H7 (cell line): Measurements from ENCODE around the gene CENPV. TPM values are rescaled to one million over a fixed set of nuclear protein-coding genes. Genes with fewer than 3 reads are reported as not detected.

Source experiments
- DNase-seq: peaks from one replicate; pipeline ENCODE4 v3.0.0; 2012
- H3K27me3 ChIP-seq: 2 replicates; pipeline ENCODE4 v1.6.0; 2011; ENCODE audit warnings: mild to moderate bottlenecking, low read length; ENCODE audit not compliant: control insufficient read depth, insufficient read depth
- H3K36me3 ChIP-seq: replicated peaks from 2 replicates; pipeline ENCODE4 v1.5.1; 2011; ENCODE audit warnings: low read length; ENCODE audit not compliant: control insufficient read depth, insufficient read depth
- H3K4me3 ChIP-seq: 2 replicates; pipeline ENCODE4 v1.5.1; 2011; ENCODE audit warnings: low read depth, mild to moderate bottlenecking, control low read depth, low read length, moderate library complexity; ENCODE audit not compliant: insufficient read depth
- total RNA-seq: library from RNA; depleted of rRNA; stranded (reverse); fragments of >200 nt; shearing (Covaris generic); gene quantifications from 2 replicates; pipeline ENCODE4 v1.2.3, GENCODE V29; 2014

Gene CENPV
- total RNA-seq, 1 experiment from 2014 or later, result 159 TPM

DNA sequence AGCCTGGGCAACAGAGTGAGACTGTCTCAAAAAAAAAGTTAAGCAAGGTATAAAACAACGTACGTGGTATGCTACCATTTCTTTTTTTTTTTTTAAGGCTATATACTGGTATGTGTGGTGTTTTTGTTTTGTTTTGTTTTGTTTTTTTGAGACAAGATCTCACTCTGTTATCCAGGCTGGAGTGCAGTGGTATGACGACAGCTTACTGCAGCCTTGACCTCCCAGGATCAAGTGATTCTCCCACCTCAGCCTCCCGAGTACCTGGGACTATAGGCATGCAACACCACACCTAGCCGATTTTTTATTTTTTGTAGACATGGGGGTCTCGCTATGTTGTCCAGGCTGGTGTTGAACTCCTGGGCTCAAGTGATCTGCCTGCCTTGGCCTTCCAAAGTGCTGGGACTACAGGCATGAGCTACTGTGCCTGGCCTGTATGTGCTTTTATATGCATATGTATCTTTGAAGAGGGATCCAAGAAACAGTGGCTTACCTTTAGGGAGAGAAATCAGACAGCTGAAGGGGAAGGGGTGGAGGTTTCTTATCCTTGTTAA lies 6.5 kb downstream of the CENPV start:
- no peak overlapping the region for H3K4me3 ChIP-seq
- peaks cover 7% of the 10 kb centered on the region for H3K36me3 ChIP-seq
- H3K27me3 ChIP-seq, result no peaks in the 10 kb centered on the region
- no peak for DNase-seq

DNA sequence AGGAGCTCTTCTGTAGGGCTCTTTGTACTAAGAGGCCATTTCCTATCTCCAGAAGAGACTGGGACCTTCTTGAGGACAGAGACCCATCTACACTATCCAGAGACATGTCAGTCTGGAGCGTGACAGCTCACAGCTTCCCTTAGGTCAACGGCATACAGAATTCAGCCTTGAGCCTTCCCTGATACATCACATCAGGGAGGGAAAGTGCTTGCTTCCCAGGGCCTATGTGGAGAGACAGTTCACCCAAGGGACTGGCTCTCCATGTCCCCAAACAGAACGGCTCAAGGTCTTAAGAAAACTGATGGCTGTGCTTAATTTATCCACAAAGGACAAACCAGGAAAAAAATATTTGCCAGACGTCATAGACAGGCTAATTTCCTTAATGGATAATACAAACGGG lies 7.7 kb downstream of the CENPV start:
- no peak for DNase-seq
- no peak overlapping the region for H3K4me3 ChIP-seq
- H3K36me3 ChIP-seq, result peaks cover 7% of the 10 kb centered on the region
- H3K27me3 ChIP-seq, result no peaks in the 10 kb centered on the region

DNA sequence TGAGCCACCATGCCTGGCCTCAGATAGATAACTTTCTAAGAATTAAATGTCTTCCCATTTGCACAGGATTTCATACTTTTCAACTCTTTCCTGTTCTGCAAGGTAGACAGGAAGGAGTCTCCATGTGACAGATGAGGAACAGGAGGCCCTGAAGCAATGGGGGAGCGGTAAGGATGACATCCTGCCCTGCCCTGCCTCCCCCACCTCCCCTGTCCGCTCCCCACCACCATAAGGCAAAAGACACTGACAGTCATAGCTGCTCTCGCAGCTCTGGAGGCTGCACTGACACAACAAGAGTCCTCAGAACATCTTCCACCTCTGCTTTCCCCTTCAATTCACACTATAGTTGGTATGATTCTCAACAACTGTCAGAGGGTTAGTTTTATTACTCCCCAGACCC lies 9.7 kb downstream of the CENPV start:
- H3K4me3 ChIP-seq, result no peak overlapping the region
- DNase-seq, result no peak
- no peaks in the 10 kb centered on the region for H3K27me3 ChIP-seq
- H3K36me3 ChIP-seq, result peaks cover 2% of the 10 kb centered on the region

DNA sequence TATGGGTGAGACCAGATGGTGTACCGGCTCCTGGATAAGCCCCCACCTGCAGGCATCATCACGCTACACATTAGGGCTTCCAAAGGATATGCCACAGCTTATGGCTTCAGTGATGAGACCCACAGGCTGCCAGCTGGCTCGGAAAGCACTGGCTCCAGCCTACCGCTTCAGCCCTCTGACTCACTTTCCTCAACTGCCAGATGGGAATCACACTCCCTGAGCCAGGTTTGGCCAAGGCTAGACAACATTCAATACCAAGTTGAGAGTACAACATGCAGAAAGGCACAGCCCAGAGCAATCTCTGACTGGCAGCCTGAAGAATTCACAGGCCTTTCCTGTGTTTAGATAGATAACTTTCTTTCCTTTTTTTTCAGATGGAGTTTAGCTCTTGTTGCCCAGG lies 10.3 kb downstream of the CENPV start:
- no peaks in the 10 kb centered on the region for H3K27me3 ChIP-seq
- no peaks in the 10 kb centered on the region; the same call in 1 of the 2 replicates for H3K36me3 ChIP-seq
- no peak for DNase-seq
- no peak overlapping the region for H3K4me3 ChIP-seq

- H3K36me3 ChIP-seq, result no peaks in the 10 kb centered on the region; the same call in 1 of the 2 replicates
- DNase-seq, result no peak
- H3K4me3 ChIP-seq, result no peak overlapping the region
- H3K27me3 ChIP-seq, result no peaks in the 10 kb centered on the region
Observed at GRCh38 chr17:16339959-16340358, 13.3 kb downstream of the CENPV start.

DNA sequence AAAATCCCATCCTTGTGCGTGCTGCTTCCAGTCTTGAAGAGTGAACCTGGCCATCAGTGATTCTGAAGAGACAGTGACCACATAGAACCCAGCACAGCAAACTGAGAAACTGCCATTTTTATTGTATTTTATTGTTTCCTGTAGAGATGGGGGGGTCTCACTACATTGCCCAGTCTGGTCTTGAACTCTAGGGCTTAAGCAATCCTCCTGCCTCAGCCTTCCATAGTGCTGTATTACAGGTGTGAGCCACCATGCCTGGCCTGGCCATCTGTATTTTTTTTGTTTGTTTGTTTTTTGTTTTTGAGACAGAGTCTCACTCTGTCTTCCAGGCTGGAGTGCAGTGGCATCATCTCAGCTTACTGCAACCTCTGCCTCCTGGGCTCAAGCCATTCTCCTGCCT lies 13.9 kb downstream of the CENPV start:
- Histone ChIP-seq H3K36me3 (no peaks in the 10 kb centered on the region; the same call in 1 of the 2 replicates), H3K4me3 (no peak overlapping the region), H3K27me3 (no peaks in the 10 kb centered on the region)
- no peak for DNase-seq

DNA sequence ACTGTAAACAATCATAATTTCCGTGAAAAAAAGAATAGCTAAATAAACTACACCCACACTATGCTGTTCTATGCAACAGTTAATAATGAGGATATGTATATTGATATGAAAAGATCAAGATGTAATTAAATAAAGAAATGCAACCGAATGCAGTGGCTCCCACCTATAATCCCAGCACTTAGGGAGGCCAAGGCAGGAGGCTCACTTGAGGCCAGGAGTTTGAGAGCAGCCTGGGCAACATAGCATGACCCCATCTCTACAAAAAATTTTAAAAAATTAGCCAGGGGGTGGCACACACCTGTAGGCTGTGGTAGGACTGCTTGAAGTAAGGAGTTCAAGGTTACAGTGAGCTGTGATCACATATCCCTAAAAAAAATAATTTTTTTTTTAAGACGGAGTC lies 14.9 kb downstream of the CENPV start:
- no peak overlapping the region for H3K4me3 ChIP-seq
- no peaks in the 10 kb centered on the region; the same call in 1 of the 2 replicates for H3K36me3 ChIP-seq
- no peak for DNase-seq
- no peaks in the 10 kb centered on the region for H3K27me3 ChIP-seq

- no peak for DNase-seq
- no peaks in the 10 kb centered on the region for H3K27me3 ChIP-seq
- peaks cover 6% of the 10 kb centered on the region for H3K36me3 ChIP-seq
- H3K4me3 ChIP-seq, result no peak overlapping the region
Observed at GRCh38 chr17:16329519-16330271, 23.6 kb downstream of the CENPV start.

- peaks cover 6% of the 10 kb centered on the region for H3K36me3 ChIP-seq
- H3K4me3 ChIP-seq, result no peak overlapping the region
- DNase-seq, result peak; percentile 47
Observed at GRCh38 chr17:16328997-16329396, 24.3 kb downstream of the CENPV start.

DNA sequence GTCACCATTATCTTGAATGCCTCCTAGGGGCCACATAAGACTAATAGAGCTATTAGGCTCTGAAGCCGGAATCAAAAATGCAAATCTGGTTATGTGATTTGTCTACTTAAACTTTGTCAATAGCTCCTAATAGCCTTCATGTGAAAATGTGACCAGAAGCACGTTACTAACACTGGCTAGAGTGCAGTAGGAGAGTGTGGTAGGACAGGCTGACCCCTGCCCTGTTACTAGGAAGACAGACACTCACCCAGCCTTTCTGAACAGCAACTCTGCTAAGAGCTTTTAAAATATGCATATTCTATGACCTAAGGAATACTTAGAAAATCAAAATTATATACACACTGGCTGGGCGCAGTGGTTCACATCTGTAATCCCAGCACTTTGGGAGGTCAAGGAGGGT lies 26.3 kb downstream of the CENPV start:
- no peak overlapping the region for H3K4me3 ChIP-seq
- peaks cover 6% of the 10 kb centered on the region for H3K36me3 ChIP-seq
- DNase-seq, result no peak
- no peaks in the 10 kb centered on the region for H3K27me3 ChIP-seq

More at GRCh38 chr17:16328997-16329396, 24.3 kb downstream of the CENPV start:
- H3K27me3 ChIP-seq, result no peaks in the 10 kb centered on the region

DNA sequence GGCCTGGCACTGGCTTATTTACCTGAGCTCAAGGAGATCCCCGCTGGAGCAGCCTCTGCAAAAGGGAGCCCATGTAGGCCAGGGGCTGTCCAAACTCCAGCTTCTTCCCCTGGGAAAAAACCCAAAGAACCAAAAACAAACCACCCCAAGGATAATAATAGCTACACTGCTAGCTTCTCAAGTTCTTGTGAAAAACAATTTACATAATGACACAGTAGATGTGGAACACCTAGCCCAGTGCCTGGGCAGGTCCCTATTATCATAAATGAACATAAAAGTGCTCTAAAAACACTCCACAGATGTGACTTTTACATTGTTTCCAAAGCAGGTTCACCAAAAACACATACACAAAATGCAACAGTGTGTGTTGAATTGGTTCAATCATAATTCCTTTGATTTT lies 27.3 kb downstream of the CENPV start:
- no peak for DNase-seq
- Histone ChIP-seq H3K36me3 (peaks cover 6% of the 10 kb centered on the region), H3K27me3 (no peaks in the 10 kb centered on the region), H3K4me3 (no peak overlapping the region)

DNA sequence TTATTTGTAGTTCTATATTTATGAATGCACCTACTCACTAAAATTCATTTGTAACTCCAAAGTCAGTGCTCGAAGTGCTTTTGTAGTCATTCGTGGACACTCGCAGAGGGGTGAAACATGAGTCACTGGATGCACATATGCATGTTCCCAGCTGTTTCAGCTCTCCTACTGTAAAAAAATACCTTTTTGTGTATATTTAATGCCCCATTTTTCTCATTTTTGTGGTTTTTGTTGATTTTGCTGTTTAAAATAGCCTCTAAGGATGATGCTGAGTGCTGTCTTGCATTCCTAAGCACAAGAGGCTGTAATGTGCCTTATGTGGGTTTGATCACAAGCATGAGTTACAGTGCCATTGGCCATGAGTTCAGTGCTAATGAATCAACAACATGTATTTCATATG lies 30.6 kb downstream of the CENPV start:
- Histone ChIP-seq H3K4me3 (no peak overlapping the region), H3K36me3 (peaks cover 6% of the 10 kb centered on the region), H3K27me3 (no peaks in the 10 kb centered on the region)
- no peak for DNase-seq

GRCh38 chr17:16319969-16320368 lies 33.3 kb downstream of the CENPV start:
- DNase-seq, result no peak
- Histone ChIP-seq H3K27me3 (no peaks in the 10 kb centered on the region), H3K36me3 (peaks cover 2% of the 10 kb centered on the region), H3K4me3 (no peak overlapping the region)

- Histone ChIP-seq H3K4me3 (no peak overlapping the region), H3K36me3 (peaks cover 4% of the 10 kb centered on the region), H3K27me3 (no peaks in the 10 kb centered on the region)
- no peak for DNase-seq
Observed at GRCh38 chr17:16314859-16315258, 38.4 kb downstream of the CENPV start.

- peaks cover 4% of the 10 kb centered on the region for H3K36me3 ChIP-seq
- no peak for DNase-seq
- no peak overlapping the region for H3K4me3 ChIP-seq
- no peaks in the 10 kb centered on the region for H3K27me3 ChIP-seq
Observed at GRCh38 chr17:16314189-16314588, 39.1 kb downstream of the CENPV start.
